Muscle layer of duodenum (tissue), 2 donors: ENCODE measurements around the gene MUSK.

Experiments
- H3K27ac ChIP-seq: one replicate; pipeline ENCODE4 v1.7.0; 2013; ENCODE audit warnings: mild to moderate bottlenecking, low read length
- H3K27me3 ChIP-seq: one replicate; pipeline ENCODE4 v1.7.0; 2013; ENCODE audit warnings: low read depth, mild to moderate bottlenecking, control low read depth, low read length
- H3K36me3 ChIP-seq, 2 donors: one replicate each; pipeline ENCODE4 v1.7.0; 2013; ENCODE audit warnings: low read length in 2 of 2, control low read depth in 1 of 2, mild to moderate bottlenecking in 1 of 2; ENCODE audit not compliant: insufficient read depth in 2 of 2, control insufficient read depth in 1 of 2
- H3K4me1 ChIP-seq, 2 donors: one replicate each; pipeline ENCODE4 v1.7.0; 2013; ENCODE audit warnings: low read length in 2 of 2, mild to moderate bottlenecking in 2 of 2, control low read depth in 1 of 2, moderate library complexity in 1 of 2; ENCODE audit not compliant: insufficient read depth in 2 of 2, control insufficient read depth in 1 of 2
- H3K4me3 ChIP-seq, 2 donors: one replicate each; pipeline ENCODE4 v1.7.0; 2013; ENCODE audit warnings: low read length in 2 of 2, low read depth in 1 of 2, mild to moderate bottlenecking in 1 of 2
- H3K9me3 ChIP-seq, 2 donors: one replicate each; pipeline ENCODE4 v1.7.0; 2013; ENCODE audit warnings: low read length in 2 of 2, control low read depth in 1 of 2, mild to moderate bottlenecking in 1 of 2; ENCODE audit not compliant: control insufficient read depth in 1 of 2
- donor health status: healthy.

Gene MUSK

DNA sequence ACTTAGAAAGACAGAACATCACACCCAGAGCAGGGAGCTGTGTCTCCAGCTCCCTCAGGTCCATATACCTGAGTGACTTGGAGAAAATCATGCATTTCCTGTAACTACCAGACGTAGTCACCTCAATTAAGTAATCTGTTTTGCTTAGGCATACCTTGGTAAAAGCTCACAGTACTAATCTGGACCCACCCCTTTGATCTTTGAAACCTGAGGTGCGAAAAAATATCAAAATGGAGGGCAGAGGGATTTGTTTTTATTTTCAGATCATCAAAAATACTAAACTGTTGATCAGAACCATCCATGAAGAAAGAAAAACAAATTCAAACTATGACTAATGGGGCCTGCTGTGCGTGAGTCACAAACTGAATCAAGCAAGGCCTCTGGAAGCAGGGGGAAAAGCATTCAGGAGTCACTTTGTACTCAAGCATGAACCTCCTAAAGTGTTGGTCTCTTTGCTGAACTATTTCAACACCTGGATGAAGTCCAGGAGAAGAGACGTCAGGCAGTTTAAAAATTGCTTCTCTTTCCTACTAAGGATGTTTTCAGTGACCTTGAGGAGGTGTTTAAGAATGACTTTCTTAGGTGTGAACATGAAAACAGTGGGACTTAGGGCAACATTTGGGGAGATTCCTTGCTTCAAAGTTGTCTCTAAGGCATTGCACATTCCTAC is 76.3 kb downstream of the MUSK start:
- H3K36me3 ChIP-seq: peaks cover 0 to 12% of the 10 kb centered on the region in 2 donors
- no peaks in the 10 kb centered on the region for H3K27me3 ChIP-seq
- H3K4me3 ChIP-seq: no peak overlapping the region
- no peaks in the 10 kb centered on the region for H3K9me3 ChIP-seq
- peak overlapping the region; percentile 45 for H3K27ac ChIP-seq
- H3K4me1 ChIP-seq: no peaks in the 10 kb centered on the region

DNA sequence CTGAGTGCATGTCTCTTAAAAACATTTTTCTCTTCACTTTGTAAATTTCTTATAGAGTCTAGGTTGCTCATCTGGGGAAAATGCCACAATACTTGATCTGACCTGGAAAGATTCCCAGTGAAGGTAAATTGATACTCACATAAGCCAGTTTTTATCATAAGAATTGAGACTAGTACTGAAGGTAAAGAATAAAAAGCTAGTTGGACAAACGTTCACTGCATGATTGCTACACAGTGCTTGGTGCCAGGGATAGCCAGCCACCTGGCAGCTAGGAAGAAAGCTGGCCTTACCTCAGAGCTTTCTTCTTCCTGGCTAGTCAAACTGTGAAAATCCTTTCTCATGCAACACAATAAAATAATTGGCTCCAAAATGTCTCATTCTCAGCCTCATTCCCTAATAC is 77.1 kb downstream of the MUSK start:
- Histone ChIP-seq H3K27ac (no peak overlapping the region), H3K27me3 (no peaks in the 10 kb centered on the region), H3K9me3 (no peaks in the 10 kb centered on the region), H3K36me3 (peaks cover 0 to 12% of the 10 kb centered on the region in 2 donors), H3K4me3 (no peak overlapping the region), H3K4me1 (no peaks in the 10 kb centered on the region)

DNA sequence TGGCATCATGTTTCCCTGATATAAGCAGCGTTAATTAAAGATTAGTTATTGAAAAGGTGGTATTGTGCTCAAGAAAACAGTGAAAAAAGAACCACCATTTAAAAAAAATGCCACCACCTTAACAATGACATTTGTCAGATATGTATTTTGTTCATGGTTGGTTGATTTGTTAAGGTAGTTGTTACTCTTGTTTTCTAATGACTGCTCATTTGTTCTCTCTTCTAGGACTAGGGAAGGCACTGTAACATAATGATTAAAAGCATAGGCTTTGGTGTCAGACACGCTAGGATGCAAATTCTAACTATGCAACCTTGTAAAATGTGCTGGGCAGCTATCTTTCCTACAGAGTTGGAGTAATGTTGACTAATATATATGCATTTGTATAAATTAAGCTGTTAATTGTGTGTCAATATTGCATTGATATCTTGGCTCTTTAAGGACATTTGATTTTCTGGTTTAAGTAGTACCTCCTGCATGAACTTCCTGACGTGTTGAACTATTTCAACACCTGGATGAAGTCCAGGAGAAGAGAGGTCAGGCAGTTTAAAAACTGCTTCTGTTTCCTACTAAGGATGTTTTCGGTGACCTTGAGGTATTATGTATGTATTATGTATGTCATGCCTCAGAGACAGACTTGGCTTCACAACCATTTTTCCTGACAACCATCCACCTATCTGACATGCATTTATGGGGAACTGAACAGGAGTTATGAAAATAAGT is 77.8 kb downstream of the MUSK start:
- Histone ChIP-seq H3K27ac (no peak overlapping the region), H3K36me3 (peaks cover 0 to 12% of the 10 kb centered on the region in 2 donors), H3K27me3 (no peaks in the 10 kb centered on the region), H3K4me1 (no peaks in the 10 kb centered on the region), H3K4me3 (no peak overlapping the region), H3K9me3 (no peaks in the 10 kb centered on the region)

DNA sequence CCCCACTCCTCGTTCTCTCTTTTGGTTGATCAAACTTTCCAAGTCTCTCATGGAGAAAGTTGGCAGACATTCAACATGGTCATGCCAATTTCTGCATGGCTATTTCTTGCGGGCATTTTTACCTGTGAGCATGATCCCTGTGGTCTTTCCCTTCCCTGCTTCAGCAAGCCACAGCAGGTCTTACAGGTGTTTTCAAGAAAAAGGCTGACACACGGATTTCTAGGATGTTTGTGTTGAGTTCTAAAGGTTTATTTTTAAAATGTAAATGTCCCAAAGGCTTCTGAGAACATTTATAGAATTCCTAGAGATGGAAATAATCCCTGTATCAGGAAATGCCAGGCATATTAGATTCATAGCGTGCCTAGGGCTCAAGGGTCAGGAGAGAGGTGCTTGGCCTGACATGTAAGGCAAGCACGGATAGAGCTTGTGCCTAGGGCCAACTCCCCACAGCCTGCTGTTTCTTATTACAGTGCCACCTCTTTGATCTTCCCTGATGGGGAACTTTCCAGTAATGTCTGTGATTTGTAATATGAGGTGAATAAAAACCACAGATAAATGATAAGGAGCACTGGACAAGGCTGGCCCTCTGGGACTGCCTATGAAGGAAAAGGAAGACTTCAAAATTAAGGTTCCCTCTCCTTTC is 79.8 kb downstream of the MUSK start:
- peaks cover 0 to 16% of the 10 kb centered on the region in 2 donors for H3K36me3 ChIP-seq
- no peak overlapping the region for H3K4me3 ChIP-seq
- no peak overlapping the region for H3K27ac ChIP-seq
- no peaks in the 10 kb centered on the region for H3K27me3 ChIP-seq
- H3K4me1 ChIP-seq: no peaks in the 10 kb centered on the region
- no peaks in the 10 kb centered on the region for H3K9me3 ChIP-seq

DNA sequence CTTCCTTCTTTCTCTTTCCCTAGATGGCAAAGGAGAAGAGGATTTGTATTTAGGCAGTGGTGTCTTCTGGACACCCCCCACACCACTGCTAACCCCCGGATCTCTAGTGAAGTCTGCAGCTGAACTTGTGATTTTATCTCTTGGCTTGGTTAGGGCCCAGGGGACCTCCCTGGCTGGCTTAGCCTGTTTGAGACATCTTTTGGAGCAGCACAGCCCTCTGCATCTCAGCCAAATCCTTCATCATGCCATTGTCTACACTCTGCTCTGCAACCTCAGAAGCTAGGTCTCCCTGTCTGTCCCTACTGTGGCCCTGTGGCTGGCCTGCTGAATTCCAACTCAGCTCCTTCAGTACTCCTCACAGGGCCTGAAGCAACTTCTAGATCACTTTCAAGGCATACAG is 81.7 kb downstream of the MUSK start:
- Histone ChIP-seq H3K27me3 (no peaks in the 10 kb centered on the region), H3K36me3 (peaks cover 0 to 8% of the 10 kb centered on the region in 2 donors), H3K4me3 (no peak overlapping the region), H3K27ac (no peak overlapping the region), H3K4me1 (no peaks in the 10 kb centered on the region), H3K9me3 (no peaks in the 10 kb centered on the region)

DNA sequence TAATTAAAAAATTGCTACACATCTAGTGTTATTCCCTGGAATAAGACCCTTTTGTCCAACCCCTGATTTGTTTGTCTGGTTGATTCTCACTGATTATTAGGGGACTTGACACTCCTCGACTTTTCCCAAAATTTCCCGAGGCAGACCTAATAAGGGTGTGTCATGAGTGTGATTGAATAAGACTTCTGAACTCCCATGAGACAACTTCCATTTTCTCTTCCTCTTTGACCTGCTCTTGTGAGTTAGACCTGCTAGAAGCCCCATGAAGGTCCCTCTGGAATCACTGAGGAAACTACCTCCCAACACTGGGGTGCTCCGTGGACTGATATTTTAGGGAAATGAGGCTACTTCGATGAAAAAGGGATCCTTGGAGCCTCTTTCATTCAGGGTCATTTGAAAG is 83.4 kb downstream of the MUSK start:
- no peaks in the 10 kb centered on the region for H3K4me1 ChIP-seq
- H3K4me3 ChIP-seq: no peak overlapping the region
- no peaks in the 10 kb centered on the region for H3K9me3 ChIP-seq
- H3K27me3 ChIP-seq: no peaks in the 10 kb centered on the region
- no peak overlapping the region for H3K27ac ChIP-seq
- H3K36me3 ChIP-seq: peaks cover 0 to 4% of the 10 kb centered on the region in 2 donors

DNA sequence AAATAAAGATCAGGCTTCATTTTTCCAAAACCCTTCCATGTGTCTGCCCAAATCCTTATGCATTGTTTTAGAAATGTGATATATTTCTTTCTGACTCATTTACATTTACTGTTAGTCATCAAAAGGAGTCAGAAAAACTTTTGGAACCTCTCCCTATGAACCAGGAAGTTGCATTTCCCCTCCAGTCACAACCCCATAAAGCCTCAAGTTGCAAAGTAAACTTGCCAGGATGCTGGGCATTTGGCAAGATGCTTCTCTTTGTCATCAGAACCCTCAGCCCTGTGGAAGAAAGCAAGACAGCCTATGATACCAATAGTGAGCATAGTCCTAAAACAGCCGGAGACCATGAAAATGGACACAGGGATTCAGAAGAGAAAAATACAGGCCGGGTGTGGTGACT is 84.2 kb downstream of the MUSK start:
- Histone ChIP-seq H3K36me3 (peaks cover 0 to 4% of the 10 kb centered on the region in 2 donors), H3K27me3 (no peaks in the 10 kb centered on the region), H3K27ac (no peak overlapping the region), H3K4me1 (no peaks in the 10 kb centered on the region), H3K9me3 (no peaks in the 10 kb centered on the region), H3K4me3 (no peak overlapping the region)

DNA sequence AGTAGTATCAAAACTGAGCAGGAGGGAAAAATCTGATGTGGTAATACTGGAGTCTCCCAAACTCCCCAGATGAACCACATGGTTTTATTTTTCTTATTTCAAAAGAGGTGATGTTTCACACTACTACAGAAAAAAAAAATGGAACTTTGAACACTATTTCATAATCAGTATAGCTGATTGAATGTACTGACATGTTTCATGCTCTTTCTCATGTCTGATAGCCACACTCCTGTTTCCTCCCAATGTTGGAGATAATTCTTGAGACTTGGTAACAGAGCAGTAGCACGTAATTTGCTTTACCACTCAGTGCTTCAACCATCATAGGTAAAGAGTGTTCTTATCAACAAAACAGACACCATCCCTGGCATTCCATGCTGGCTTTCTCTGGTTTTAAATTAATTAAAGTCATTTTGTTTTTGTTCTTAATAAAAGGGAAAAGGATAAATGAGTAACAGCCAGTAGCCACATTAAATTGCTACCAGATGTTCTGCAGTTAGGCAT is 85.2 kb downstream of the MUSK start:
- no peak overlapping the region for H3K4me3 ChIP-seq
- no peaks in the 10 kb centered on the region for H3K9me3 ChIP-seq
- no peak overlapping the region for H3K27ac ChIP-seq
- peaks cover 0 to 4% of the 10 kb centered on the region in 2 donors for H3K36me3 ChIP-seq
- H3K27me3 ChIP-seq: no peaks in the 10 kb centered on the region
- H3K4me1 ChIP-seq: no peaks in the 10 kb centered on the region

DNA sequence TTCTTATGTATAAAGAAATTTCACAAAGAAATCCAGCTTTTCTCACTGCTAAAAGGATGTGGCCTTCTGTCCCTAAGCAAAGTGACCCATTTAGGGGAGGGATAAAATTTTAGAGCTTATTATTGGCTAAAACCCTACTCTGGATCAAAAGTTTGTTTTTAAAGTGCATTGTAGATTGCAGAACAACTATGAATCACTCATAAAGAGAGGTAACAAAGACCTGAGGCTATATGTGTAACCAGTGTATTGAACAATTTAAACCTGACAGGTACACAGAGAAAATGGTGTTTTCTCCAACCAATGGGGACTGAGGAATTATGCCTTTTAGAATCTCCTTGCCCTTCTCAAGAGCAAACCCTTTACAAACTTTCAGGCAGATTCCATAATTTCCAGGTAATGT is 86.6 kb downstream of the MUSK start:
- H3K9me3 ChIP-seq: no peaks in the 10 kb centered on the region
- no peaks in the 10 kb centered on the region for H3K27me3 ChIP-seq
- peaks cover 0 to 4% of the 10 kb centered on the region in 2 donors for H3K36me3 ChIP-seq
- no peak overlapping the region for H3K27ac ChIP-seq
- no peaks in the 10 kb centered on the region for H3K4me1 ChIP-seq
- H3K4me3 ChIP-seq: no peak overlapping the region

DNA sequence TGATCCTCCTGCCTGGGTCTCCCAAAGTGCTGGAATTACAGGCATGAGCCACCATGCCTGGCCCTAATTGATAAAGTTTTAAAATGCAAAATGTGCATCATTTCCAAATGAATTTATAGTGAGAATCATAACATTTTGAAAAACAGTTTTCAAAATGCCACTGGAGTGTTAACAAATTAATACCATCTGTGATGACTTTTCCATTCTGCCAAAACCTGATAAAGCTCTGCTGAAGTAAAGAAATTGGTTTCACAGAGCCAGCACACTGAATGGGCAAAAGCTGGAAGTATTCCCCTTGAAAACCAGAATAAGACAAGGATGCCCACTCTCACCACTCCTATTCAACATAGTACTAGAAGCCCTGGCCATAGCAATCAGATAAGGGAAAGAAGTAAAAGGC is 89.6 kb downstream of the MUSK start:
- Histone ChIP-seq H3K9me3 (no peaks in the 10 kb centered on the region), H3K27ac (no peak overlapping the region), H3K36me3 (no peaks in the 10 kb centered on the region), H3K4me1 (no peaks in the 10 kb centered on the region), H3K4me3 (no peak overlapping the region), H3K27me3 (no peaks in the 10 kb centered on the region)

DNA sequence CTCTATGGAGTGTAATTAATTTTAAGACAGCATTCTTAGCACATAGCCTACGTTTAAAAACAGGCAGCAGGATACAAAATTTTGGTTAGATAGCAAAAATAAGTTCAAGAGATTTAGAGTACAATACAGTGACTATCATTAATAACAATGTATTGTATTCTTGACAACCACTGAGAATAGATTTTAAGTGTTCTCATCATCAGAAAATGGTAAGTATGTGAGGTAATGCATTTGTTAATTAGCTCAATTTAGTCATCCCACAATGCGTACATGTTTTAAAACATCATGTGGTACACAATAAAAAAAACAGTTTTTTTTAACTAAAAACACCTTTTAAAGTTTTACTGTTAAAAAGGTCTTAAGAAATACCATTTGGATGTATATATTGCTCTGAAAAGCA is 94.2 kb downstream of the MUSK start:
- H3K27ac ChIP-seq: no peak overlapping the region
- H3K4me1 ChIP-seq: no peaks in the 10 kb centered on the region
- no peak overlapping the region for H3K4me3 ChIP-seq
- H3K9me3 ChIP-seq: no peaks in the 10 kb centered on the region
- H3K27me3 ChIP-seq: no peaks in the 10 kb centered on the region
- H3K36me3 ChIP-seq: no peaks in the 10 kb centered on the region
